ENCODE data around the gene SWI5.

DNA sequence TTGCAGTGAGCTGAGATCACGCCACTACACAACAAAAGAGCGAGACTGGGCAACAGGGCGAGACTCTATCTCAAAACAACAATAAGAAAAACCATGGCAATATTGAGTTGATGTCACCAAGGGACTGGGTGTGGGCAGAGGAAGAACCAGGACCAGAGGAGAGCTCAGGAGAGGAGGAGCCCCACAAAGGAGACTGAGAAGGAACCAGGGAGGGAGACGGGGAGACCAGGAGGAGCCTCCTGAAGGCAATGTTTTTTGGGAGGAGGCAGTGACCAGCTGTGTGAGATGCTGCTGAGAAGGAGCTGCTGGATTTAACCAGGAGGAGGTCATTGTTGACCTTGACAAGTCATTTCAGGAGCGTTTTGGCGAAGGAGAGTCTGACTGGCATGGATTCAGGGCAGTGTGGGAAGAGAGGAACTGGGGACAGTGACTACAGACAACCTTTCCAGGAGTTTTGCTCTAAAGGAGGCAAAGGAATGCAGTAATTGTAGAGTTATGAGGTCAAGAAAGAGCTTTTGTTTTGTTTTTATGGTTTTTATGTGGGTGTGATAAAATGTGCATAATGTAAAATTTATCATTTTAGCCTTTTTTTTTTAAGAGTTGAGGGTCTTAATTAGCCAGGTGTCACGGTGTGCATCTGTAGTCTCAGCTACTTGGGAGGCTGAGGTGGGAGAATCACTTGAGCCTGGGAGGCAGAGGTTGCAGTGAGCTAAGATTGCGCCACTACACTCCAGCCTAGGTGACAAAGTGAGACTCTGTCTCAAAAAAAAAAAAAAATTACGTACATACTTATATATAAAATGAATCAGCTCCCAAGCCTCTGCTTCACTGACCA is 28.3 kb downstream of the SWI5 start:
- TF ChIP-seq CTCF (IDR thresholded peaks at IDR 0.05): no peak
- no peak for TF ChIP-seq POLR2A (IDR thresholded peaks at IDR 0.05)

Measured in Peyer's patch (tissue), 4 donors.